HG03457 (cell line): ENCODE data around the gene ATL3.
"Not testable (repeated sequence)": the region's sequence is repeated elsewhere in the genome, so short reads cannot be mapped to it uniquely, and the experiment has no call there.

Source experiments
- ATAC-seq: cut with Tn5 transposase; IDR thresholded peaks from one replicate; pipeline ENCODE4 v1.9.1; 2021; ENCODE audit warnings: moderate number of reproducible peaks; ENCODE audit not compliant: unreplicated experiment

ATL3 gene, protein sequence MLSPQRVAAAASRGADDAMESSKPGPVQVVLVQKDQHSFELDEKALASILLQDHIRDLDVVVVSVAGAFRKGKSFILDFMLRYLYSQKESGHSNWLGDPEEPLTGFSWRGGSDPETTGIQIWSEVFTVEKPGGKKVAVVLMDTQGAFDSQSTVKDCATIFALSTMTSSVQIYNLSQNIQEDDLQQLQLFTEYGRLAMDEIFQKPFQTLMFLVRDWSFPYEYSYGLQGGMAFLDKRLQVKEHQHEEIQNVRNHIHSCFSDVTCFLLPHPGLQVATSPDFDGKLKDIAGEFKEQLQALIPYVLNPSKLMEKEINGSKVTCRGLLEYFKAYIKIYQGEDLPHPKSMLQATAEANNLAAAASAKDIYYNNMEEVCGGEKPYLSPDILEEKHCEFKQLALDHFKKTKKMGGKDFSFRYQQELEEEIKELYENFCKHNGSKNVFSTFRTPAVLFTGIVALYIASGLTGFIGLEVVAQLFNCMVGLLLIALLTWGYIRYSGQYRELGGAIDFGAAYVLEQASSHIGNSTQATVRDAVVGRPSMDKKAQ

GRCh38 chr11:63671322-63672155 is at the start of gene ATL3:
Gene ATL3, minus strand, starts transcription at chr11:63671376. Its CDS starts 41 bp downstream, at chr11:63671335.
- peak; percentile 73 for ATAC-seq

DNA sequence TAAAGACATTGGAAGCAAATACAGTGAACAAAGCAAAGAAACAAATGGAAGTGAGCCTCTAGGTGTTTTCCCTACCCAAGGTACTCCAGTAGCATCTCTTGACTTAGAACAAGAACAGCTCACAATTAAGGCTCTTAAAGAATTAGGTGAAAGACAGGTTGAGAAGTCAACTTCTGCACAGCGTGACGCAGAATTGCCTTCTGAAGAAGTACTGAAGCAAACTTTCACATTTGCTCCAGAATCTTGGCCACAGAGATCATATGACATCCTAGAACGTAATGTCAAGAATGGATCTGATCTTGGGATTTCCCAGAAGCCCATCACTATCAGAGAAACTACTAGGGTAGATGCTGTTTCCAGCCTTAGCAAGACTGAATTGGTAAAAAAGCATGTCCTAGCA is 49.4 kb upstream of the ATL3 start:
- ATAC-seq, result no peak

DNA sequence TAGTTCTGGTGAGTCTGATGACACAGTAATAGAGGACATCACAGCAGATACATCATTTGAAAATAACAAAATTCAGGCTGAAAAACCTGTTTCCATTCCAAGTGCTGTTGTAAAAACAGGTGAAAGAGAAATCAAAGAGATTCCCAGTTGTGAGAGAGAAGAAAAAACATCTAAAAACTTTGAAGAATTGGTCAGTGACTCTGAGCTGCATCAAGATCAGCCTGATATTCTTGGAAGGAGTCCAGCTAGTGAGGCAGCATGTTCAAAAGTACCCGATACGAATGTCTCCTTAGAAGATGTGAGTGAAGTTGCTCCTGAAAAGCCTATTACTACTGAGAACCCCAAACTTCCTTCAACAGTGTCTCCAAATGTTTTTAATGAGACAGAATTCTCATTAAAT is 48.8 kb upstream of the ATL3 start:
- ATAC-seq, result no peak

GRCh38 chr11:63719001-63719400 is 47.8 kb upstream of the ATL3 start:
- no peak for ATAC-seq

GRCh38 chr11:63716046-63716445 is 44.9 kb upstream of the ATL3 start:
- no peak for ATAC-seq

- no peak for ATAC-seq
Observed at GRCh38 chr11:63713766-63714165, 42.6 kb upstream of the ATL3 start.

DNA sequence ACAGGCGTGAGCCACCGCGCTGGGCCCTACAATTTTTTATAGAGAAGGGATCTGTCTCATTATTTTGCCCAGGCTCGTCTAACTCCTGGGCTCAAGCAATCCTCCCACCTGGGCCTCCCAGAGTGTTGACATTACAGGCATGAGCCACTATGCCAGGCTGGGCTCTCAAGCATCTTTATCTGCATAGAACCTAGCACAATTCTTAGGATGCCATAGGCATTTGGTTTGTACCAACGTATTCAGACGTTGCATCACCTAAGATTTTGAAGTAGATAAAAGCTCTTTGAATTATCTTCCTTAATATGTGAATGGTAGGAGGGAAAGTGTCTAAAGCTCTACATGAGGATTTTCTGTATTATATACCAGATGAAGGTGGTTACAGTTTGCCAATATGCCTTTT is 40.7 kb upstream of the ATL3 start:
- no peak for ATAC-seq

DNA sequence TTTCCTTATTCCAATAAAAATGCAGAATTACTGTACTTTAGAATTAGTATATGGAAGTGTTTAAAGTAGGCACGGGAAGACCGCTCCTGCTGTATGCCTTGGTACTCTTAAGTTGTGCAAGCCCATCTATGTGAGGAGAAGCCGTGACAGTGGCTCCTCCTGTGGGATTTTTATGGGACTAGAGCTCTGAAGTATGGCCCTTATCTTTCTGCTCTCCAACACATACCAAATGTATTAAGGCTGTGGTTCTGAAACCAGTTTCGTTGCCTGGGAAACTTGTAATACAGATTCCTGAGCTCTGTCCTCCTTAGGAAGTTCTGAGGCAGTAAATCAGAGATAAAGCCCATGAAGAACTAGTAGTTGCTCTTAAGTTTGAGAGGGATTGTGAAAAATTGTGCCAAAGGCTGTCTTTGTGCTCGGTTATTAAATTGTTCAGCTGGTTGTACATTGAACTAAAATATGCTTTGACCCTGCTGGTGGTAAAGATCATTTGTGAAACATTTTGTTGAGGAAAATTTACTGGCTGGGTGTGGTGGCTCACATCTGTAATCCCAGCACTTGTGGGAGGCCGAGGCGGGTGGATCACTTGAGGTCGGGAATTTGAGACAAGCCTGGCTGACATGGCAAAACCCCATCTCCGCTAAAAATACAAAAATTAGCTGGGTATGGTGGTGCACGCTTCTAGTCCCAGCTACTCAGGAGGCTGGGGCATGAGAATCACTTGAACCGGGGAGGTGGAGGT is 39.5 kb upstream of the ATL3 start:
- ATAC-seq, result no peak

DNA sequence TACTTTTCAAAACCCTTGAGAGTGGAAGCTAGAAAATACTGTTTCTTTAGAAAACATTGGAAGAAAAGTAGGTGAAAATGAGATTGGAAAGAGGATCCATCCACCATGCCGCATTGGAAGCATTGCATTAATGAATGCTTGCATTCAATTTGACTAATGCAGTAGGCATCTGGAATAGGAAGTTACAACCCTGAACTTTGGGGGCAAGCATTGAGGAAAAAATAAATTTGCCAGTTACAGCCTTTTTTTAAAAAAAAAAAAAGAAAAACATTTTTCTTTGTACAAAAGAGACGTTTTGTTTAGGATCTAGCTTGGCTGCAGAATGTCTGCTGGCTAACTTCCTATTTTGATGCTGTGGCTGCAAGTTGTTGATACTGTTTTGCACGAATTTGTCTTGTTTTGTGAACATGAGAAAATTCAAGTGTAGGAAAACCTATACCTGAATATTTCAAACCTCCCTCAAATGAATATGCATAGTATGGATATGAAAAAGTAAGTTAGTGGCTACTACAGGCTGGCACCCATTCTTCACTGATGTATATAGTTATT is 38.2 kb upstream of the ATL3 start:
- ATAC-seq, result no peak

GRCh38 chr11:63708764-63709163 is 37.6 kb upstream of the ATL3 start:
- no peak for ATAC-seq

DNA sequence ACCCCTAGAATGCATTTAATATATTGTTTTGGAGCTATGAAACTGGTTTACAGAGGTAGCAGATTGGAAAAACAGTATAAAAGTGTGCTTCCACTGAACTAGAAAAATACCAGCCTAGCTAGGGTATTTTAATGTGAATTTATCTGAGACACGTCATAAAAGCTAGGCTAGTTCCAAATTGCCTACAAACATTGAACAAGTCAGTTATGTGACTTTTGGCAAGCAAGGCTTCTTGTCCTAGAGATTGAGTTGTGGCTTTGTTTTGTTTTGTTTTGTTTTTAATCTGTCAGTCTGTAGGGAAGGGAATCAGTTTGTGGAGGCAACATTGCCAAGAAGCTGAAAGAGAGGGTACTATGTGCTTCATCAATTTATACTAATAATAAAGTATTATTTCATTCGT is 34.4 kb upstream of the ATL3 start:
- no peak for ATAC-seq

GRCh38 chr11:63699896-63700295 is 28.7 kb upstream of the ATL3 start:
- ATAC-seq, result no peak

- ATAC-seq, result no peak
Observed at GRCh38 chr11:63698976-63699733, 28.0 kb upstream of the ATL3 start.

DNA sequence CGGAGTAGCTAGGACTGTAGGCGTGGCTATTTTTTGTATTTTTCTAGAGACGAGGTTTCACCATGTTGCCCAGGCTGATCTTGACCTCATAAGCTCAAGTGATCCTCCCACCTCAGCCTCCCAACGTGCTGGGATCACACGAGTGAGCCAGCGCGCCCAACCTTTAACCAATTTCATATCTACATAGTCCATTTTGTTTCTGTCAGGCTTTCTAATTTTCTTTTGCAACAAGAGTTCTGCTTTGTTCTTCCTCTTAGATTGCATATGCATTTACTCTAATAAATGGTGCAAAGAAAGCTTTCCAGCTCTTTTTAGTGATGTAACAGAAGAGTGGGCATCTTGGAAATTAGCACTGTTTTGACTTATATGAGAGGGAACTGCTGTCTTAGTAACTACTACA is 23.4 kb upstream of the ATL3 start:
- ATAC-seq, result no peak

DNA sequence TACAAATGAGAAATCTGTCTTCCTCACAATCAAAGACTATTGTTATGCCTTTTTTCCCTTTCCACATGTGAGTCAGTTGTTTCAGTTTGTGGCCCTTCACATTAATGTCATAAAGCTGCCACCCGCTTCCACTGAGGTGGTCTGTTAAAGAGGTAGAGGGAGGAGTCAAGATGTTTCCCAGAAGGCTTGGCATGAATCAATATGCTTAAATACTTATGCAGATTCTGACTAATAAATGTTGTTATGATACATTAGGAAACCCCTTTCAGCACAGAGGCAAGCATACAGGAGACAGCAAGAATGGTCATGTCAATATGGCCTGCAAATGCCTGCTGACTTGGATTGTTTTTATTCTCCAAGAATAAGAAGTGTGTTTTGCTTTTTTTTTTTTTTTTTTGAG is 16.7 kb upstream of the ATL3 start:
- no peak for ATAC-seq

DNA sequence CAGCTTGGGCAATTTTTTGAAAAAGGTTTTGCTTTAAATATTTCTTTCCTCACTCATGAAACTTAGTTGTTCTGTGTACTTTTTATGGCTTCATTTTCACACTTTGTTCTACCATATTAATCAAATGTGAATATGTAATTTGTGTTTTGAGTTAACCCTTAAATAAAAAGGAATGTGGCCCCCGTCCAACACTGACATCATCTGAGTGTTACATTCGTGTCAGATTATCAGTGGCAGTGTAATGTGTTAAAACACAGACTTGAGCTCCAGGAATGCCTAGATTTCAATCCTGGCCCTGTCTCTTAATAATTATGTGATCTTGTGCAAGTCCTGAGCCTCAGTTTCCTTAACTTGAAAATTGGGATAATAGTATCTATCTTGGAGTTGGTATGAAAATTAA is 15.8 kb upstream of the ATL3 start:
- no peak for ATAC-seq

DNA sequence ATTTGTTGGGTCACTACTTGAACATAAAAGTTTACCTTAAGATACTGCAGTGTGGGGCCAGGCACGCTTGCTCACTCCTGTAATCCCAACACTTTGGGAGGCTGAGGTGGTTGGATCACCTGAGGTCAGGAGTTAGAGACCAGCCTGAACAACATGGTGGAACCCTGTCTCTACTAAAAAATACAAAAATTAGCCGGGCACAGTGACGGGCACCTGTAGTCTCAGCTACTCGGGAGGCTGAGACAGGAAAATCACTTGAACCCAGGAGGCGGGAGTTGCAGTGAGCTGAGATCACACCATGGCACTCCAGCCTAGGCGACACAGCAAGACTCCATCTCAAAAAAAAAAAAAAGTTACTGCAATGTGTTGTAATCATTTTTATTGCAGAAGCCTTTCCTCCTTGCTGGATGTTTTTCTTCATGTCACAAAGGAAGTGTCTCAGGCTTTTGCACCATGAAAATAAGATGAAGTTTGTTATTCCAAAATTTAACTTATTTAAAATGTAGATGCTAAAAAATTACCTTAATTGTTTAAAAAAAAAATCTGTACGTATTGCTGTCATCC is 14.1 kb upstream of the ATL3 start:
- not testable (repeated sequence) for ATAC-seq

GRCh38 chr11:63683133-63683991 is 12.2 kb upstream of the ATL3 start:
- ATAC-seq, result no peak
